Heart right ventricle (tissue), 16 donors: ENCODE data around the gene E2F3. TPM values are rescaled to one million over a fixed set of nuclear protein-coding genes. Genes with fewer than 3 reads are reported as not detected.

Source experiments
- ATAC-seq, 8 donors: fragments of 200-7000 bp; cut with Tn5 transposase; one replicate each; pipeline ENCODE4 v1.9.1; 2020; ENCODE audit warnings: mild to moderate bottlenecking in 8 of 8, moderate library complexity in 8 of 8, moderate number of reproducible peaks in 1 of 8
- DNase-seq, 2 donors: peaks; one replicate each; pipeline ENCODE4 v3.0.0-alpha.2; 2020
- H3K27ac ChIP-seq, 10 donors: fragments of 200-600 bp; sonication (generic) in 2 of 10; one replicate each; pipeline versions ENCODE4 v1.5.0 to v1.8.0; 2020 to 2022; ENCODE audit warnings: mild to moderate bottlenecking in 3 of 10
- H3K27me3 ChIP-seq, 7 donors: fragments of 200-600 bp; one replicate each; pipeline ENCODE4 v1.8.0; 2021 to 2022; ENCODE audit warnings: mild to moderate bottlenecking in 2 of 7
- H3K36me3 ChIP-seq, 9 donors: fragments of 200-600 bp; sonication (generic) in 1 of 9; one replicate each; pipeline versions ENCODE4 v1.5.0 to v1.8.0; 2020 to 2022; ENCODE audit warnings: mild to moderate bottlenecking in 2 of 9
- H3K4me1 ChIP-seq, 9 donors: fragments of 200-600 bp; sonication (generic) in 1 of 9; one replicate each; pipeline versions ENCODE4 v1.5.0 to v1.8.0; 2020 to 2022; ENCODE audit warnings: mild to moderate bottlenecking in 4 of 9
- H3K4me3 ChIP-seq, 10 donors: fragments of 200-600 bp; sonication (generic) in 2 of 10; one replicate each; pipeline versions ENCODE4 v1.5.0 to v1.8.0; 2020 to 2022; ENCODE audit warnings: mild to moderate bottlenecking in 7 of 10, moderate library complexity in 2 of 10
- H3K9me3 ChIP-seq, 11 donors: fragments of 200-600 bp in 10 of 11; sonication (generic) in 2 of 11; one replicate each; pipeline versions ENCODE4 v1.5.0 to v1.8.0; 2013 to 2022; ENCODE audit warnings: mild to moderate bottlenecking in 2 of 11, control low read depth in 1 of 11, moderate library complexity in 1 of 11
- WGBS, 2 donors: extraction: QIAGEN DNeasy Blood & Tissue Kit; methylation state at CpG; one replicate each; pipeline ENCODE4 v1.1.7; 2013; ENCODE audit warnings: inconsistent platforms in 1 of 2; 5-methylcytosine and 5-hydroxymethylcytosine counted together
- intact Hi-C, 10 donors: fragments of 100-400 bp; cut with DNase I; formaldehyde crosslinking; loops; one replicate each; pipeline versions ENCODE4 v1.11.1 to v1.14.2; 2022
- polyA plus RNA-seq, 2 donors: library from polyadenylated mRNA; stranded (reverse); fragments of 200-250 nt; gene quantifications; one replicate each; pipeline ENCODE4 v1.2.3, GENCODE V29; 2013
- total RNA-seq, 10 donors: library from RNA; stranded (reverse); fragmentation: NEBNext Ultra II Directional in 3 of 10; extraction: Animal tissue kit (Norgen Biotek cat#: 25700) in 3 of 10; gene quantifications; one replicate each; pipeline versions ENCODE4 v1.2.1 to v1.2.4, GENCODE V29; 2021 to 2023
- TF ChIP-seq, protein P1 (sequence below), 9 donors: fragments of 200-600 bp; sonication (generic) in 2 of 9; IDR thresholded peaks; one replicate each; pipeline versions ENCODE4 v1.5.0 to v1.8.0; 2021 to 2022; ENCODE audit warnings: antibody characterized with exemption in 9 of 9, mild to moderate bottlenecking in 5 of 9, moderate library complexity in 1 of 9
- donor health status: Arrhythmogenic right ventricular cardiomyopathy.
- donor health status: ischemic (EF 13 %, LVEDD 7.1; RV severe dilation, severe dysfunction).
- donor health status: healthy with polysubstance abuse.
- donor health status: DM: no; HTN: yes; CAD: no.
- donor health status: DM: no; HTN: no; CAD: no.
- donor health status: ischemic (EF 25% LVEDD 6.9; RV normal size, moderate dysfunction).
- donor health status: ischemic (EF 25% LVEDD 5.7; RV mildly dilated, moderate dysfunction).
- donor health status: healthy.
- donor health status: DM: yes; HTN: yes; CAD: no.
- donor health status: Ischemic cardiomyopathy.
- donor health status: ischemic (EF 35%, LVEDD 5.7; RV mildly dilated, moderate dysfunction).
- donor health status: nonischemic (EF 11% LVEDD 7.7; RV severe dilation, severe dysfunction).
- donor health status: DM: yes; HTN: yes; CAD: no.
- donor health status: PGD.
- donor health status: ischemic (EF 29% LVEDD 5.4; RV normal size, mild dysfunction).
- donor health status: nonischemic (EF 23%, LVEDD 6.1; RV moderate dilation, normal function).

Gene E2F3
- total and polyA plus RNA-seq, 12 donors = 2.5 to 11.9 (median 7.3) TPM

GRCh38 chr6:20458027-20458894, 56.6 kb downstream of the E2F3 start:
- Histone ChIP-seq H3K27me3 (no peaks in the 10 kb centered on the region), H3K27ac (no peak overlapping the region), H3K4me1 (peaks cover 0 to 28% (median 9%) of the 10 kb centered on the region in 9 donors), H3K9me3 (peaks cover 0 to 4% (median 0%) of the 10 kb centered on the region in 11 donors), H3K4me3 (no peak overlapping the region), H3K36me3 (peaks cover 0 to 7% (median 0%) of the 10 kb centered on the region in 9 donors)
- TF ChIP-seq, protein P1, sequence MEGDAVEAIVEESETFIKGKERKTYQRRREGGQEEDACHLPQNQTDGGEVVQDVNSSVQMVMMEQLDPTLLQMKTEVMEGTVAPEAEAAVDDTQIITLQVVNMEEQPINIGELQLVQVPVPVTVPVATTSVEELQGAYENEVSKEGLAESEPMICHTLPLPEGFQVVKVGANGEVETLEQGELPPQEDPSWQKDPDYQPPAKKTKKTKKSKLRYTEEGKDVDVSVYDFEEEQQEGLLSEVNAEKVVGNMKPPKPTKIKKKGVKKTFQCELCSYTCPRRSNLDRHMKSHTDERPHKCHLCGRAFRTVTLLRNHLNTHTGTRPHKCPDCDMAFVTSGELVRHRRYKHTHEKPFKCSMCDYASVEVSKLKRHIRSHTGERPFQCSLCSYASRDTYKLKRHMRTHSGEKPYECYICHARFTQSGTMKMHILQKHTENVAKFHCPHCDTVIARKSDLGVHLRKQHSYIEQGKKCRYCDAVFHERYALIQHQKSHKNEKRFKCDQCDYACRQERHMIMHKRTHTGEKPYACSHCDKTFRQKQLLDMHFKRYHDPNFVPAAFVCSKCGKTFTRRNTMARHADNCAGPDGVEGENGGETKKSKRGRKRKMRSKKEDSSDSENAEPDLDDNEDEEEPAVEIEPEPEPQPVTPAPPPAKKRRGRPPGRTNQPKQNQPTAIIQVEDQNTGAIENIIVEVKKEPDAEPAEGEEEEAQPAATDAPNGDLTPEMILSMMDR (IDR thresholded peaks at IDR 0.05) = no peak
- WGBS, 2 donors = 68 to 69% methylated on average over 8 of the region's 8 CpGs
- ATAC-seq (no peak), DNase-seq (no peak)
- intact Hi-C loops = no loop called here

- H3K4me1 ChIP-seq = peaks cover 0 to 20% (median 9%) of the 10 kb centered on the region in 9 donors
- ATAC-seq = no peak
- H3K4me3 ChIP-seq = no peak overlapping the region
- no peaks in the 10 kb centered on the region for H3K27me3 ChIP-seq
- peaks cover 0 to 11% (median 0%) of the 10 kb centered on the region in 9 donors for H3K36me3 ChIP-seq
- no peak for DNase-seq
- WGBS, 2 donors = 97 to 99% methylated on average over 6 of the region's 6 CpGs
- no peak overlapping the region for H3K27ac ChIP-seq
- TF ChIP-seq, protein P1 (IDR thresholded peaks at IDR 0.05) = no peak
- H3K9me3 ChIP-seq = peaks cover 0 to 4% (median 0%) of the 10 kb centered on the region in 11 donors
- intact Hi-C loops = no loop called here
Observed at GRCh38 chr6:20459682-20460081, 58.0 kb downstream of the E2F3 start.

- ATAC-seq (no peak), DNase-seq (no peak)
- no peaks in the 10 kb centered on the region for H3K27me3 ChIP-seq
- 76 to 82% methylated on average over 6 of the region's 6 CpGs for whole genome bisulfite sequencing, 2 donors
- H3K4me1 ChIP-seq = peaks cover 0 to 10% (median 0%) of the 10 kb centered on the region in 9 donors
- intact Hi-C loops = no loop called here
- no peak overlapping the region for H3K4me3 ChIP-seq
- peaks cover 0 to 10% (median 0%) of the 10 kb centered on the region in 11 donors for H3K9me3 ChIP-seq
- TF ChIP-seq, protein P1 (IDR thresholded peaks at IDR 0.05) = no peak
- no peak overlapping the region for H3K27ac ChIP-seq
- H3K36me3 ChIP-seq = peaks cover 0 to 17% (median 0%) of the 10 kb centered on the region in 9 donors
Observed at GRCh38 chr6:20461576-20461975, 59.9 kb downstream of the E2F3 start.

- H3K27me3 ChIP-seq = no peaks in the 10 kb centered on the region
- no peak for ATAC-seq
- 94 to 95% methylated on average over 5 of the region's 5 CpGs for WGBS, 2 donors
- H3K4me1 ChIP-seq = peaks cover 0 to 8% (median 0%) of the 10 kb centered on the region in 9 donors
- H3K36me3 ChIP-seq = peaks cover 0 to 17% (median 0%) of the 10 kb centered on the region in 9 donors
- no peak for DNase-seq
- peaks cover 0 to 10% (median 0%) of the 10 kb centered on the region in 11 donors for H3K9me3 ChIP-seq
- peak overlapping the region in 1 of 10 donors; percentile 38 for H3K27ac ChIP-seq
- TF ChIP-seq, protein P1 (IDR thresholded peaks at IDR 0.05) = no peak
- no peak overlapping the region for H3K4me3 ChIP-seq
- intact Hi-C loops = no loop called here
Observed at GRCh38 chr6:20463396-20463795, 61.7 kb downstream of the E2F3 start.
